OCI-LY3 (cell line): Measurements from ENCODE around the gene LRFN5.
"Not testable (repeated sequence)": the region's sequence is repeated elsewhere in the genome, so short reads cannot be mapped to it uniquely, and the experiment has no call there.

Source experiments
- H2AFZ ChIP-seq: fragments of 200-600, 300-600 bp; shearing (Covaris generic); 2 replicates; pipeline ENCODE4 v1.6.0; 2014; ENCODE audit warnings: antibody characterized with exemption, low read depth, low read length
- H3K27ac ChIP-seq: fragments of 200-600, 300-600 bp; sonication (generic); 2 replicates; pipeline ENCODE4 v1.5.1; 2014; ENCODE audit warnings: mild to moderate bottlenecking, low read length, moderate library complexity, mixed read lengths
- H3K27me3 ChIP-seq: fragments of 200-600, 300-600 bp; sonication (generic); 2 replicates; pipeline ENCODE4 v1.6.1; 2014; ENCODE audit warnings: low read depth, low read length, mixed read lengths
- H3K36me3 ChIP-seq: fragments of 200-600, 300-600 bp; sonication (generic); replicated peaks from 2 replicates; pipeline ENCODE3; 2014; ENCODE audit warnings: low read depth, low read length, mixed read lengths
- H3K4me1 ChIP-seq: fragments of 300-600, 200-600 bp; sonication (generic); 2 replicates; pipeline ENCODE4 v1.6.1; 2014; ENCODE audit warnings: low read length, mixed read lengths
- H3K4me2 ChIP-seq: fragments of 200-600, 300-600 bp; sonication (generic); 2 replicates; pipeline ENCODE4 v1.6.1; 2014; ENCODE audit warnings: low read length, mixed read lengths
- H3K4me3 ChIP-seq: fragments of 300-600, 200-600 bp; sonication (generic); 2 replicates; pipeline ENCODE4 v1.5.1; 2014; ENCODE audit warnings: antibody characterized with exemption, mild to moderate bottlenecking, low read length, moderate library complexity
- H3K79me2 ChIP-seq: fragments of 300-600, 200-600 bp; shearing (Covaris generic); 2 replicates; pipeline ENCODE4 v1.6.1; 2014; ENCODE audit warnings: mild to moderate bottlenecking, low read length, mixed read lengths
- H3K9ac ChIP-seq: fragments of 300-600, 200-600 bp; shearing (Covaris generic); 2 replicates; pipeline ENCODE4 v1.6.0; 2014; ENCODE audit warnings: mild to moderate bottlenecking, low read length, moderate library complexity
- H3K9me3 ChIP-seq: fragments of 200-600, 300-600 bp; shearing (Covaris generic); 2 replicates; pipeline ENCODE4 v1.6.1; 2014; ENCODE audit warnings: low read length, mixed read lengths; ENCODE audit not compliant: insufficient read depth
- H4K20me1 ChIP-seq: fragments of 200-600, 300-600 bp; sonication (generic); 2 replicates; pipeline ENCODE4 v1.6.1; 2016; ENCODE audit warnings: low read length, mixed read lengths; ENCODE audit not compliant: insufficient read depth
- EZH2phosphoT487 ChIP-seq: fragments of 200-600 bp; shearing (Covaris generic); IDR thresholded peaks from 2 replicates; pipeline ENCODE4 v1.6.1; 2018; ENCODE audit warnings: antibody characterized with exemption, mixed run types, low read depth
- TF ChIP-seq, protein P1 (sequence below): fragments of 200-600, 300-600 bp; sonication (generic); IDR thresholded peaks from 2 replicates; pipeline ENCODE4 v1.5.1; 2014; ENCODE audit warnings: antibody characterized with exemption, low read length, low read depth

The LRFN5 gene

GRCh38 chr14:41739203-41739602, 132.5 kb downstream of the LRFN5 start:
- Histone ChIP-seq H3K27ac (no peak overlapping the region), H3K36me3 (no peaks in the 10 kb centered on the region), H4K20me1 (no peaks in the 10 kb centered on the region), H3K4me2 (no peak overlapping the region), H3K27me3 (no peaks in the 10 kb centered on the region), H3K4me3 (no peak overlapping the region), H3K9ac (no peak overlapping the region), H3K79me2 (no peaks in the 10 kb centered on the region), H2AFZ (no peak overlapping the region), H3K9me3 (no peaks in the 10 kb centered on the region), H3K4me1 (no peaks in the 10 kb centered on the region)
- TF ChIP-seq EZH2phosphoT487: no peak
- TF ChIP-seq, protein P1, sequence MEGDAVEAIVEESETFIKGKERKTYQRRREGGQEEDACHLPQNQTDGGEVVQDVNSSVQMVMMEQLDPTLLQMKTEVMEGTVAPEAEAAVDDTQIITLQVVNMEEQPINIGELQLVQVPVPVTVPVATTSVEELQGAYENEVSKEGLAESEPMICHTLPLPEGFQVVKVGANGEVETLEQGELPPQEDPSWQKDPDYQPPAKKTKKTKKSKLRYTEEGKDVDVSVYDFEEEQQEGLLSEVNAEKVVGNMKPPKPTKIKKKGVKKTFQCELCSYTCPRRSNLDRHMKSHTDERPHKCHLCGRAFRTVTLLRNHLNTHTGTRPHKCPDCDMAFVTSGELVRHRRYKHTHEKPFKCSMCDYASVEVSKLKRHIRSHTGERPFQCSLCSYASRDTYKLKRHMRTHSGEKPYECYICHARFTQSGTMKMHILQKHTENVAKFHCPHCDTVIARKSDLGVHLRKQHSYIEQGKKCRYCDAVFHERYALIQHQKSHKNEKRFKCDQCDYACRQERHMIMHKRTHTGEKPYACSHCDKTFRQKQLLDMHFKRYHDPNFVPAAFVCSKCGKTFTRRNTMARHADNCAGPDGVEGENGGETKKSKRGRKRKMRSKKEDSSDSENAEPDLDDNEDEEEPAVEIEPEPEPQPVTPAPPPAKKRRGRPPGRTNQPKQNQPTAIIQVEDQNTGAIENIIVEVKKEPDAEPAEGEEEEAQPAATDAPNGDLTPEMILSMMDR: no peak

DNA sequence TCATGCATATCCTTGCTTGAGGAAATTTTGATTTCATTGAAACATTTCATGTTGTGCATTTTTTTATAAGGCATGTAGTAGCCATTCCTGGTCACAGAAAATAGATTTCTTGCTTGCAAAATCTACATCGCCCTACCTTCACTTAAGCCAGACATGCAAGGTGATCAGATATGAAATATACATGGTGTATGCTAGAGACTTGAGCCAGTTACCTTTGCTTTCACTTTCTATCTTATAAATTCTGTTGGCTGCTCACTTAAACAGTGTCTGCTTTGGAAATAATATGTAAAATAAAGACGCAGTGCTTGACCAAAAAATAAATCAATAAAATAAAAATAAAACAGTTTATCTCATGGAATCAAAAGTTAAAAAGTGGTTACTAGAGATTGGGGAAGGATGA, 136.5 kb downstream of the LRFN5 start:
- Histone ChIP-seq H3K36me3 (no peaks in the 10 kb centered on the region), H4K20me1 (no peaks in the 10 kb centered on the region), H3K9me3 (no peaks in the 10 kb centered on the region), H3K79me2 (no peaks in the 10 kb centered on the region), H2AFZ (no peak overlapping the region), H3K9ac (no peak overlapping the region), H3K4me2 (no peak overlapping the region), H3K4me3 (no peak overlapping the region), H3K27ac (no peak overlapping the region), H3K4me1 (no peaks in the 10 kb centered on the region), H3K27me3 (no peaks in the 10 kb centered on the region)
- TF ChIP-seq, protein P1: no peak
- TF ChIP-seq EZH2phosphoT487: no peak

GRCh38 chr14:41749429-41749828, 142.8 kb downstream of the LRFN5 start:
- Histone ChIP-seq H3K9ac (no peak overlapping the region), H3K4me2 (peak overlapping the region; percentile 58), H3K4me3 (peak overlapping the region; percentile 55), H3K4me1 (0 out of 2 replicates have a peak, but pooled peaks cover 3% of the 10 kb centered on the region), H2AFZ (peak overlapping the region; percentile 76), H4K20me1 (no peaks in the 10 kb centered on the region), H3K9me3 (no peaks in the 10 kb centered on the region), H3K36me3 (no peaks in the 10 kb centered on the region), H3K79me2 (no peaks in the 10 kb centered on the region), H3K27me3 (no peaks in the 10 kb centered on the region), H3K27ac (no peak overlapping the region)
- TF ChIP-seq, protein P1: no peak
- no peak for TF ChIP-seq EZH2phosphoT487

- not testable (repeated sequence) for H4K20me1 ChIP-seq, H3K4me1 ChIP-seq, H3K27ac ChIP-seq, H3K79me2 ChIP-seq, H3K36me3 ChIP-seq, H3K9me3 ChIP-seq, H3K4me3 ChIP-seq, H3K27me3 ChIP-seq, H2AFZ ChIP-seq, H3K4me2 ChIP-seq, H3K9ac ChIP-seq
These were observed 143.9 kb downstream of the LRFN5 start for GRCh38 chr14:41750575-41750974.
